Stimulated activated CD4-positive, alpha-beta T cell treated with anti-CD3 and anti-CD28 coated beads, Interleukin-12 subunit alpha, Interleukin-12 subunit beta, amount 100 ng/mL, for 24 hours (primary cell): ENCODE data around the gene DENND2C.

Experiments
- DNase-seq, 2 experiments: peaks; one replicate each; pipeline ENCODE4 v3.0.0-alpha.2; 2020; ENCODE audit warnings: low read depth in 2 of 2

DENND2C gene

DNA sequence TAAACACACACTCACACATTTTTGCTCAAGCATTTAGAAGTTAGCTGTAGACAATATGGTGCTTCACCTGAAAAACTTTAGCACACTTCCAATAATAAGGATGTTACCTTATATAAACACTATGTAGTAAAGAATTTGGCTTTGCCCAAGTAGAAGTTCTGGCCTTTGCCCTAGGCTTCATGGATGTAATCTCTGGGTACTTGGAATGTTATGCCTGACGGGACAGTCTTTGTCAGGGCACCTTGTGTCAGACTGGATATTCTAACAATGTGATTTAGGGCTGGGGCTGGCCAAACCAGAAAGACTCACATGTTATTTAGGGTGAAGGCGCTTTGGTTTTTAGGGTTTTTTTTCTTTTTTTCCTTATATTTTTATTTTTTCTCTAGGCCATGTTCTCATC lies 124.1 kb downstream of the DENND2C start:
- no peak for DNase-seq

DNA sequence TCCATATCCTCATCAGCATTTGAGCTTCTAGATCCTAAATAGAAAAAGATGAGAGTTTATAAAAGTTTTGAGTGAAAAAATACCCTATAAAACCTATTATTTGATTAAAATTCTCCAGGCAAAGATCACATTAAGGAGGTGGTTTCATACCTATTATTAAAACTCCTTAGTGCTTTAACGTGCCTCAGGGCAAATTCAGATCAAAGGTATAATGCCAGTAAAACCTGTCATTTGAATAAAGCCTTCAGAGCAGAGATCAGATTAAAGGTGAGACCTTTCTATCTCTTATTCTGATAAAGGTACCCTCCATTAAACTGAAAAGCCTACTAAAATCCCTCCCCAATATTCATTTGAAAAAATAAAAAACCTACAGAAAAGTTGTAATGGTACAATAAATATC lies 124.5 kb downstream of the DENND2C start:
- DNase-seq, result no peak

DNA sequence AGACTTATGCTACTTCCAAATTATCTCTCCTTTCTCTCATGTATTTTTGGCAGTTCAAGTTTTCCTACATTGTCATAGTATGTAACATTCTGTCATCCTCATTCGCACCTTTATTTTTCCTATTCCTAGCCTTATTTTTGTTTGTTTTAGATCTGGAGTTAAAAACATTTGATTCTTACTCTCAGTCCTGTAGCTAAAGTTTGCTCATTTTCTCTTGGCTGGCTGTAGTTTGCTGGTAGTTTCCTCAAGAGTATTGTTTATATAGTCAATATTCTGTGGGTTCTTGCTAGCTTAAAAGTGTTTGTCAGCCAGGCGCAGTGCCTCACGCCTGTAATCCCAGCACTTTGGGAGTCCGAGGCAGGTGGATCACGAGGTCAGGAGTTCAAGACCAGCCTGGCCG lies 129.0 kb downstream of the DENND2C start:
- no peak for DNase-seq

DNA sequence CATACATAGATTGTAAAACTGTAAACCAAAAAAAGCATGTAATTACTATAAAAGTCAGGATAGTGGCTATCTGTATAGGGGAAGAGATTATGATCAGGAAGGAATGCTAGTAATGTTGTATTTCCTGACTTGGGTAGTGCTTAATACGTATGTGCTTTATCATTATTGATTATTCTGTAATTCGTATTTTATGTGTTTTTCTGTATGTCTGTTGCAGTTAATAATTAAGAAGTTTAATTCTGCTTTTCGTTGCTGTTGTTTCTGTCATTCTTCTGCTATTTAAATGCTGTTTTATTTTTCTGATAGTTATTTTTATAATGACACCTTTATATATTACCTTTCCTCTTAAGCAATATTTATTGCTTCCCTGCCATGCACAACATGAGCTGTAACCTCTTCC lies 129.6 kb downstream of the DENND2C start:
- DNase-seq, result no peak

DNA sequence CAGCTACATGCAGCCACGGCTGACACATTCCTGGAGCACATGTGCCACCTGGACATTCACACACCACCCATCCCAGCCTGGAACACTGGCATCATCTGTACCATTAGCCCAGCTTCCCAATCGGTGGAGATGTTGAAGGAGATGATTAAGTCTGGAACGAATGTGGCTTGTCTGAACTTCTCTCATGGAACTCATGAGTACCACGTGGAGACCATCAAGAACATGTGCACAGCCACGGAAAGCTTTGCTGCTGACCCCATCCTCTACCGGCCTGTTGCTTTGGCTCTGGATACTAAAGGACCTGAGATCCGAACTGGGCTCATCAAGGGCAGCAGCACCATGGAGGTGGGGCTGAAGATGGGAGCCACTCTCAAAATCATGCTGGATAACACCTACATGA lies 133.8 kb downstream of the DENND2C start:
- DNase-seq, result no peak

DNA sequence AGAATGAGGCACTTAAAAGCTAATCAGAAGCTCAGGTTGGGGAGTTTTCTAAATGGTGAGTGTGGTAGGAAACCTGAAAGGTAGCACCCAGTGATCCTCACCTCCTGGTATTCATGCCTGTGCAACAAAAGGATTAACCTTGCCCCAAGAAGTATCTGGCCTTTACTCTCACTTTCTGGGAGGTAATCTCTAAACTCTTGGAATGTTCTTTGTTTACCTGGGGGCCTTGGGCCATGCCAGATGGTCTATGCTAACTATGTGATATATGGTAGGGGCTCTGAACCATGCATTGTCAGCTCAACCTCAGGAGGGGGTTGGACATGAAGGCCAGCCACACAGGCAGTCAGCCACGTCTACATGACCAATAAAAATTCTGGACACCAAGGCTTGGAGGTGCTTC lies 134.4 kb downstream of the DENND2C start:
- no peak for DNase-seq
